HFF-Myc (cell line): ENCODE measurements around the gene IBA57.
A peak's percentile ranks its signal among the peaks of the same experiment; 100 is the strongest.
"Not testable (repeated sequence)": the region's sequence is repeated elsewhere in the genome, so short reads cannot be mapped to it uniquely, and the experiment has no call there.

Source experiments
- DNase-seq: peaks from one replicate; pipeline ENCODE4 v3.0.0-alpha.2; 2011; ENCODE audit warnings: low read depth; ENCODE audit errors: extremely low read depth
- H3K4me3 ChIP-seq: replicated peaks from 2 replicates; pipeline ENCODE4 v1.5.1; 2011; ENCODE audit warnings: low read depth, mild to moderate bottlenecking, control low read depth, low read length
- TF ChIP-seq, protein P1 (sequence below): IDR thresholded peaks from 2 replicates; pipeline ENCODE4 v1.5.1; 2012; ENCODE audit warnings: mild to moderate bottlenecking, low read depth, low read length, control low read depth; ENCODE audit errors: missing control alignments

The IBA57 gene

DNA sequence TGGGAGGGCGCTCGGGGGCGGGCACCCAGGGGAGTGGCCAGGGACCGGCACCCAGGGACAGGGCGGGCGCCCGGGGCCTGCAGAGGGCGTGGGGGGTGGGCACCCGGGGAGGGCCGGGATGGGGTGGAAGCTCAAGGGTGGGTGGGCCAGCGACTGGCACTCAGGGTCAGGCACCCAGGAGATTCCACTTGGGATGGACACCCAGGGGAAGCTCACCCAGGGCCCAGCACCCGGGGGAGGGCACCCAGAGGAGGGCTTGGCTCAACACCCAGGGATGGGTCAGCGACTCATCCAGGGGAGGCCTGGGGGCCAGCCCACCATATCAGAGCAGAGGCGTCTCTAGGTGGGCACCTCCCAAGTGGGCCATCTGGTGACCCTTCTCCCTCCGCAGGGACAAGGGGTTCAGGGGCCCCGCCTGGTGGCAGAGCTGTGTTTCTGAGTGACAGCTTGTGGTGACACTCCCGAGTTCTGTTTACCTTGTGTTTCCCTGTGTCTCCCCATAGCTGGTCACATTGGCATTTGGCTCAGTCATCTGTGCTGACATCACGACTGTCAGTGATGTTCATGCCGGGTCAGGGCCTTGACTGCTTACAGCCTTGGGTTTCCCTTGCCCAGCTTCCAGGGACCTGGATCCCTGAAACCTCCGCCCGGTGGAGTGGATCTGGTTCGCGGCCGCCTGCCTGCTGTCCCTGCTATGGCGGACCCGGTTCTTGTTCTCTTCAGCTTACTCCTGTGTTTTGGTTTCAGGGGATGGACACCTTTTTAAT is 749 bp downstream of the IBA57 start:
- H3K4me3 ChIP-seq: peak overlapping the region; percentile 59
- peak; percentile 44 for DNase-seq
- TF ChIP-seq, protein P1, sequence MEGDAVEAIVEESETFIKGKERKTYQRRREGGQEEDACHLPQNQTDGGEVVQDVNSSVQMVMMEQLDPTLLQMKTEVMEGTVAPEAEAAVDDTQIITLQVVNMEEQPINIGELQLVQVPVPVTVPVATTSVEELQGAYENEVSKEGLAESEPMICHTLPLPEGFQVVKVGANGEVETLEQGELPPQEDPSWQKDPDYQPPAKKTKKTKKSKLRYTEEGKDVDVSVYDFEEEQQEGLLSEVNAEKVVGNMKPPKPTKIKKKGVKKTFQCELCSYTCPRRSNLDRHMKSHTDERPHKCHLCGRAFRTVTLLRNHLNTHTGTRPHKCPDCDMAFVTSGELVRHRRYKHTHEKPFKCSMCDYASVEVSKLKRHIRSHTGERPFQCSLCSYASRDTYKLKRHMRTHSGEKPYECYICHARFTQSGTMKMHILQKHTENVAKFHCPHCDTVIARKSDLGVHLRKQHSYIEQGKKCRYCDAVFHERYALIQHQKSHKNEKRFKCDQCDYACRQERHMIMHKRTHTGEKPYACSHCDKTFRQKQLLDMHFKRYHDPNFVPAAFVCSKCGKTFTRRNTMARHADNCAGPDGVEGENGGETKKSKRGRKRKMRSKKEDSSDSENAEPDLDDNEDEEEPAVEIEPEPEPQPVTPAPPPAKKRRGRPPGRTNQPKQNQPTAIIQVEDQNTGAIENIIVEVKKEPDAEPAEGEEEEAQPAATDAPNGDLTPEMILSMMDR: peak; percentile 23

DNA sequence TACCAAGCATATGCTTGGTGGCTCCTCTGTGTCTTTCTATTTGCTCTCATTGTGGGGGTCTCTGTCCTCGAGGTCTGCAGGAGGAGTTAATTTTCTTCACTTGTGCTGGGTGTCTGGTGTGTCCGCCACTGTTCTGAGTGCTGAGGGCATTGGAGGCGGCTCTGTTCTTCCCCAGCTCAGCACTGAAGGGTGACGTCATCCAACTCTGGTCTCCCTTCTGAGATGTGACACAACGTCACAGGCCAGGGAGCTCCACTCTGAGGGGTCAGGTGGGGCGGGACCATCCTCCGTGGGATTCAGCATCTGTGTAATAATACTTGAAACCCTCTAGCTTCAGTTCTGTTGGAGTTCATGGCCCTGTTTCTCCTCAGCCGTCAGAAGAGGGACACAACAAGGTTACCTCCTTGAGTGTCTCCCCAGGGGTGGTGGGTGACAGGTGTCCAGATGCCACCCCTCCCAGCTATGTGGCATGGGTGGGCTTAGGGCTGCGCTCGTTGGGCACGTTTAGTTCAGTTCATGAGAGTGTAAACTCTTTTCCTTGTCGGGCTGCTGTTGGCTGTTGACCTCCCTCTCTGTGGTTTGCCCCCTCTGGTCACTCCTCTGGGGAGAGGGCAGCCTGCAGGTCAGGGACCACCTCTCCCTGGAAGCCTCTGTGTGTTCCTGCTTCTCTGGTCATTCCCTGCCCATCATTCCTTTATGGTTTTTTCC is 3.1 kb downstream of the IBA57 start:
- DNase-seq: no peak
- TF ChIP-seq, protein P1: no peak

DNA sequence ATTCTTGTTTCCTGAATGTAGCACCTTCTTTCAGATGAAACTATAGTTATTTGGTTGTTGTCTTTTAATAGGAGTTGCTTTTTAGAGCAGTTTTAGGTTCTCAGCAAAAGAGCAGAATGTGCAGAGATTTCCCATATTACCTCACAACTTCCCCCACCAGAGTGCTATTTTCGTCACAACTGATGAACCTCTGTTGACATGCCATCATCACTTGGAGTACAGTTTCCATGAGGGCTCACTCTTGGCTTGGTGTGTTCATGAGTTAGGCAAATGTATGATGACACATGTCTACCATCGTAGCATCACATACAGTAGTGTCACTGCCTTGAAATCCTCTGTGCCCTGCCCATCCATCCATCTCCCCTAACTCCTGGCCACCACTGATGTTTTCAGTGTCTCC is 3.7 kb downstream of the IBA57 start:
- TF ChIP-seq, protein P1: no peak
- no peak overlapping the region for H3K4me3 ChIP-seq
- no peak for DNase-seq

More for the DNA sequence above, 3.1 kb downstream of the IBA57 start:
- H3K4me3 ChIP-seq: no peak overlapping the region

DNA sequence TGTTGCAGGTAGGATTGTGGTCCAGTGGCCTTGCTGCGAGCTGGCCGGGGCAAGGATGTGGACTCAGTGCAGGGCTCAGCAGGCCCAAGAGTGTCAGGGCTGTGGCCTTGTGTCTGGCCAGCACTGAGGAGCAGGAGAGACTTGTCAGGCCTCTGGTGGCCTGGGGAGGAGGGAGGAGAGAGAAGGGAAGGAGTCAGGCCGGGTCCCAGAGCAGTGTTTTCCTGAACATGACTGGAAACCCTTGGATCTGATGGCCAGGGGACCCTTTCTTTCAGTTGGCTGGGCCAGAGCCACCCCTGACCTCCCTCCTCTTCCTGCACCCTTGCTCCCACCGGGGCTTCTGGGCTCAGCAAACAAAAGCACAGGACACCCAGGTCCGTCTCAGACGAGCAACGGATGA is 5.1 kb downstream of the IBA57 start:
- TF ChIP-seq, protein P1: no peak
- DNase-seq: no peak
- no peak overlapping the region for H3K4me3 ChIP-seq

DNA sequence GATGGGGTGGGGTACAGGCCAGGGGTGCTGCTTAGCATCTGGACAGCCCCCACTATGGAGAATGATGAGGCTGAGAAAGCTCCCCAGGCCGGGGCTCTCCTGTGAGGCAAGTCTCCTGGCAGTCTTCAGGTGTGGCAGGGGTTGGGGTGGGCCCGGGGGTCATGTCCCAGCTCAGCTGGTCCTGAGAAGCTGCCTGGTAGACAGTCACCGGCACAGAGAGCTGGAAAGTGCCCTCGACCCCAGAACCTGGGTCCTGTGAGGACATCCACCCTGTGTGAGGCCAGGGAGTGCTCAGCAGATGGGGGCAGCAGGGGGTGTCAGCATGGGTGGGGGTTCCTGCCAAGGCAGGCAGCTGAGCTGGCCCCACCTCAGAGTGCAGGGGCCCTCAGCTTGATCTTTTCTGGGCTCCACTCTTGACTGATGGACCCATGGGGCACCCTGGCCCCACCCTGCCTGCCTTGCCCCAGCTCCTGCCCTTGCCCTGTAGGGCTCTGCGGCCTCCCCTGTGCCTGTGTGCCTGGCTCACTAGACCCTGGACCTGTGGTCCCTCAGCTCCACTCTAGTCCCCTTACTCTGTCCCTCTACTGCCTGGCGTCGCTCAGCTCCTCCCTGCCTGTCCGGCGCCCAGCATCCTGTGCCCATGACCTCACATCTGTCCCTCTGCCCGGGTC is 5.8 kb downstream of the IBA57 start:
- no peak for DNase-seq
- no peak overlapping the region for H3K4me3 ChIP-seq
- TF ChIP-seq, protein P1: no peak

DNA sequence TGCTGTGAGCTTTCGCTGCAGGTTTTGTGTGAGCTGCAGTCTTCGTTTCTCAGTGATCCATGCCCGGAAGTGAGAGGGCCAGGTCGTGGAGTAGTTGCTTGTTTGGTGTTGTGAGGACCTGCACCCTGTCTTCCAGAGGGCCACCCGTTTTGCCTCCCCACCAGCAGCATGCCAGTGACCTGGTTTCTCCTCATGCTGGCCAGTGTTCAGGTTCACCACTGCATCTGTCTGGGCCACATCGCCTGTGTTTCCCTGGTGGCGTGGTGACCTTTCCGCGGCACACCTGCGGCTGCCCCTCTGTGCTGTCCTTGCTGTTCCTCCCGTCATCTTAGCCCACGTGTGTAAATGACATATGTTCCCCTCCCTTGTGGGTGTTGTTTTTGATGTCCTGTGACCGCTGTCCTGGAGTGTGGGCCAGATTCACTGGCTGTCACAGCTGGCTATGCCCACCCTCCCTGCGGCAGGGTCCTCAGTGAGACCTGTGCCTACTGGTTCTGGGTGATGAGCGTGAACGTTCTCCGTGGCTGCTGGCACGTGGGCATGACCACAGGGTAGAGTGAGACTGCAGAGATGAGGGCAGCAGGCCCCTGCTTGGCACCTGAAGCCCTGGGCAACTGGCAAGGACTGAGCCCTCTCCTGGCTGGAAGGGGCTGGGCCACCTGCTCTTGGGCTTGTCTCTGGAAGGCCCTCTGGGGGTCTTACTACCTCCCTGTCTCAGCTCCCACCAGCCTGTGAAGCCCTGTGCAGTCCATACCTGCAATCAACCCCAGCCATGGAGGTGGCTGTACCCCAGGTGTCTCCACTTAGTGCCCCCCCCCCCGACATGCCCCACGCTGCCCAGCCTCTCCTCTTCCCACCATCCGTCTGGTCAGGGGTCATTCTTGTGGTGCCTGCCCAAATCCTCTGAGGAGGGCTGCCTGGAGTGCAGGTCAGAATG is 7.3 kb downstream of the IBA57 start:
- no peak for DNase-seq
- TF ChIP-seq, protein P1: no peak
- H3K4me3 ChIP-seq: no peak overlapping the region

DNA sequence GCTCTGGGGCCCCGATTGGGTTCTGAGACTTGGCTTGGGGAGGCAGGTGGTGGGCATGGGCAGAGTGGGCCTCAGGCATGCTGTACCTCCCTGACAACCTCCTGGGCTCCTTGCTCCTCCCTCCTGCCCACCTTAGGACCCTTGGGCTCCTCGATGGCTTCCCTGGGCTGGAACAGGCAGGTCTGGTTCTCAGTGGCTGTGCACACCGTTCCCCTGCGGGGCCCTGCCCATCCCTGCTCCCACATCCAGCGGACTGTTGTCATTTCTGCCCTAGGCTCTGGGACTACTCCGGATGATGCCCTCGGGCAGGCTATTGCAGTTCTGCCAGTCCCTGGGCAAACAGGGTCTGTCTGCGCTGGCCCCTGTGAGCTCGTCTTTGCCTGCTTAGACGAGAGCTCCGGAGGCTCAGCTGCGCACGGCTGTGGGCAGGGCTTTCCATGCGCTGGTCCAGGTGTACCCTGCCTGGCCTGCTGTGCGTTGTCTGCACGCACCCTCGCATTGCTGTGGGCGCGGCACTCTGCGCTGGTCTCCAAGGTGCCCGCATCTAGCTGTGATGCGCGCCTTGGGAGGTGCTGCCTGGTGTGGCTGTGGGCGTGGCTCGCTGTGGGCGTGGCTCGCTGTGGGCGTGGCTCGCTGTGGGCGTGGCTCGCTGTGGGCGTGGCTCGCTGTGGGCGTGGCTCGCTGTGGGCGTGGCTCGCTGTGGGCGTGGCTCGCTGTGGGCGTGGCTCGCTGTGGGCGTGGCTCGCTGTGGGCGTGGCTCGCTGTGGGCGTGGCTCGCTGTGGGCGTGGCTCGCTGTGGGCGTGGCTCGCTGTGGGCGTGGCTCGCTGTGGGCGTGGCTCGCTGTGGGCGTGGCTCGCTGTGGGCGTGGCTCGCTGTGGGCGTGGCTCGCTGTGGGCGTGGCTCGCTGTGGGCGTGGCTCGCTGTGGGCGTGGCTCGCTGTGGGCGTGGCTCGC is 8.2 kb downstream of the IBA57 start:
- not testable (repeated sequence) for H3K4me3 ChIP-seq, DNase-seq
